ENCODE results near the gene HSBP1L1. TPM values are rescaled to one million over a fixed set of nuclear protein-coding genes. Genes with fewer than 3 reads are reported as not detected.

Gene HSBP1L1
- total RNA-seq, 1 experiment from 2014 or later, result 1.1 TPM

DNA sequence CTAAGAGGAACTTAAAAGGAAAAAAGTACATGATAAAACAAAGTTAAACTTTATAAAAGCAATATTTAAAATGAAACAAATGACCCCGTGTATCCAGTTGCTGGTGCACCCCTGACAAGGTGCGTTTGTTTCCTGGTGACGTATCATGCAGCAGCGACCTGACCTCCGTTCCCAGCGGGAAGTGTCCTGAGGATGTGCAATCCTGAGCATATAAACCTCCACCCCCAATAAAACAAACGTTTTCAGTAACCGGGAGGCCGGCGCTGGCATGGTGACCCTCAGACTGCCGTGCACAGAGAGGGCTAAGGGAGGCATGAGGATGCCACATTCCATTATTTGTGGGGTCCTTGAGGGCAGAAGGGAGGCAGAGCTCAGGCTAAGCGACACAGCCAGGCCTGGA, 27.8 kb upstream of the HSBP1L1 start:
- CTCF ChIA-PET, result no interaction called here
- Histone ChIP-seq H3K27me3 (replicated peaks; ENCODE audit: insufficient read depth, low read depth, low read length, poor library complexity) (no peaks in the 10 kb centered on the region), H3K9me3 (ENCODE audit: low read depth, low read length, poor library complexity, severe bottlenecking) (peaks cover 18% of the 10 kb centered on the region), H3K4me3 (ENCODE audit: low read depth, low read length, poor library complexity, severe bottlenecking) (no peak overlapping the region), H3K4me1 (ENCODE audit: insufficient read depth, low read length, poor library complexity, severe bottlenecking) (no peaks in the 10 kb centered on the region), H3K27ac (ENCODE audit: low read depth, low read length, poor library complexity, severe bottlenecking) (no peak overlapping the region), H3K36me3 (ENCODE audit: insufficient read depth, low read length, poor library complexity, severe bottlenecking) (peaks cover 21% of the 10 kb centered on the region)
- no peak for DNase-seq (ENCODE audit: low spot score)
- POLR2A ChIA-PET (ENCODE audit: low non-redundant PET), result no interaction called here
- no TSS peak for BruUV-seq (replicated peaks)
- no peak for TF ChIP-seq EZH2 (IDR thresholded peaks at IDR 0.05; ENCODE audit: borderline replicate concordance, low read depth, low read length, poor library complexity, severe bottlenecking)
- TF ChIP-seq, protein P1, sequence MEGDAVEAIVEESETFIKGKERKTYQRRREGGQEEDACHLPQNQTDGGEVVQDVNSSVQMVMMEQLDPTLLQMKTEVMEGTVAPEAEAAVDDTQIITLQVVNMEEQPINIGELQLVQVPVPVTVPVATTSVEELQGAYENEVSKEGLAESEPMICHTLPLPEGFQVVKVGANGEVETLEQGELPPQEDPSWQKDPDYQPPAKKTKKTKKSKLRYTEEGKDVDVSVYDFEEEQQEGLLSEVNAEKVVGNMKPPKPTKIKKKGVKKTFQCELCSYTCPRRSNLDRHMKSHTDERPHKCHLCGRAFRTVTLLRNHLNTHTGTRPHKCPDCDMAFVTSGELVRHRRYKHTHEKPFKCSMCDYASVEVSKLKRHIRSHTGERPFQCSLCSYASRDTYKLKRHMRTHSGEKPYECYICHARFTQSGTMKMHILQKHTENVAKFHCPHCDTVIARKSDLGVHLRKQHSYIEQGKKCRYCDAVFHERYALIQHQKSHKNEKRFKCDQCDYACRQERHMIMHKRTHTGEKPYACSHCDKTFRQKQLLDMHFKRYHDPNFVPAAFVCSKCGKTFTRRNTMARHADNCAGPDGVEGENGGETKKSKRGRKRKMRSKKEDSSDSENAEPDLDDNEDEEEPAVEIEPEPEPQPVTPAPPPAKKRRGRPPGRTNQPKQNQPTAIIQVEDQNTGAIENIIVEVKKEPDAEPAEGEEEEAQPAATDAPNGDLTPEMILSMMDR (conservative IDR thresholded peaks at IDR 0.05; ENCODE audit: low read depth, low read length), result no peak
- intact Hi-C loops (cut with micrococcal nuclease; ENCODE audit: unreplicated experiment), result no loop called here

DNA sequence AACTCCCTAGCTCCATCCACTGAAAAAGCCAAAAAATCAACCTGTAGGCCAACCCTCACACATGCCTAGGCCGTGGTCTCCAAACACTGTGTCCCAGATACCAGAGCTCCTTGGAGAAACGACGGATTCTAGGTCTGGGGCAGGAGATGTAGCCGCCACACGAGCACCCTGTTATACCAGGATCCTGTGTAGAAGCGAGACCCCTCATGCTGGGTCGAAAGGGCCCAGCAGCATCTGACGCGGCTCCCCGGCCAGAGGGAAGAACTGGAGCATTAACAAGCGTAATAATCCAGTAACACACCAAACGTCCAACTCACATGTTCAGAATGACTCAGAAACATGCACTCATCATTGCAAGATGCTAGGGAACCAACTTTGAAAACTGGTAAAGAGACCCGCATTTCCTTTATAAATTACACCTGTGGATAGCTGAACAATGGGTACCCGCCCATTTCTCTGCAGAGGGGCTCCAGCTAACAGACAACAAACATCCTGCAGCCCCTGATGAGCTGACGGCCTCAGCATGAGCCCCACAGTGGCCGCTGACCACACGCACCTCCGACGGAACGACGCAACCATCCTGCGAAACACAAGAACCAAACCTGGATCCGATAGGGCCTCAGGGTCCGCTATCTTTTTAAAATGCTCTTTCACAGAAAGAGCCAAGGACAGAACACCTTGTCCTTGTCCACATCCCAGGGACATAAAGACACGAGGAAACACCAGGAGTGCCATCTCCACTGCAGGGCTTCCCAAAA, 27.2 kb upstream of the HSBP1L1 start:
- CTCF ChIA-PET, result no interaction called here
- Histone ChIP-seq H3K36me3 (ENCODE audit: insufficient read depth, low read length, poor library complexity, severe bottlenecking) (peaks cover 25% of the 10 kb centered on the region), H3K4me3 (ENCODE audit: low read depth, low read length, poor library complexity, severe bottlenecking) (no peak overlapping the region), H3K9me3 (ENCODE audit: low read depth, low read length, poor library complexity, severe bottlenecking) (peaks cover 12% of the 10 kb centered on the region), H3K4me1 (ENCODE audit: insufficient read depth, low read length, poor library complexity, severe bottlenecking) (no peaks in the 10 kb centered on the region), H3K27ac (ENCODE audit: low read depth, low read length, poor library complexity, severe bottlenecking) (no peak overlapping the region), H3K27me3 (replicated peaks; ENCODE audit: insufficient read depth, low read depth, low read length, poor library complexity) (no peaks in the 10 kb centered on the region)
- BruUV-seq (replicated peaks), result no TSS peak
- intact Hi-C loops (cut with micrococcal nuclease; ENCODE audit: unreplicated experiment), result no loop called here
- POLR2A ChIA-PET (ENCODE audit: low non-redundant PET), result no interaction called here
- no peak for TF ChIP-seq EZH2 (IDR thresholded peaks at IDR 0.05; ENCODE audit: borderline replicate concordance, low read depth, low read length, poor library complexity, severe bottlenecking)
- TF ChIP-seq, protein P1 (conservative IDR thresholded peaks at IDR 0.05; ENCODE audit: low read depth, low read length), result no peak
- DNase-seq (ENCODE audit: low spot score), result no peak

GRCh38 chr18:79938196-79938595, 26.2 kb upstream of the HSBP1L1 start:
- POLR2A ChIA-PET (ENCODE audit: low non-redundant PET), result no interaction called here
- Histone ChIP-seq H3K4me1 (ENCODE audit: insufficient read depth, low read length, poor library complexity, severe bottlenecking) (no peaks in the 10 kb centered on the region), H3K36me3 (ENCODE audit: insufficient read depth, low read length, poor library complexity, severe bottlenecking) (peaks cover 34% of the 10 kb centered on the region), H3K27me3 (replicated peaks; ENCODE audit: insufficient read depth, low read depth, low read length, poor library complexity) (no peaks in the 10 kb centered on the region), H3K9me3 (ENCODE audit: low read depth, low read length, poor library complexity, severe bottlenecking) (peaks cover 5% of the 10 kb centered on the region), H3K27ac (ENCODE audit: low read depth, low read length, poor library complexity, severe bottlenecking) (no peak overlapping the region), H3K4me3 (ENCODE audit: low read depth, low read length, poor library complexity, severe bottlenecking) (no peak overlapping the region)
- intact Hi-C loops (cut with micrococcal nuclease; ENCODE audit: unreplicated experiment), result no loop called here
- TF ChIP-seq, protein P1 (conservative IDR thresholded peaks at IDR 0.05; ENCODE audit: low read depth, low read length), result no peak
- no TSS peak for BruUV-seq (replicated peaks)
- DNase-seq (ENCODE audit: low spot score), result no peak
- CTCF ChIA-PET, result no interaction called here

Data from A673 (cell line).